ENCODE data around the gene NUCB1.

Gene NUCB1

DNA sequence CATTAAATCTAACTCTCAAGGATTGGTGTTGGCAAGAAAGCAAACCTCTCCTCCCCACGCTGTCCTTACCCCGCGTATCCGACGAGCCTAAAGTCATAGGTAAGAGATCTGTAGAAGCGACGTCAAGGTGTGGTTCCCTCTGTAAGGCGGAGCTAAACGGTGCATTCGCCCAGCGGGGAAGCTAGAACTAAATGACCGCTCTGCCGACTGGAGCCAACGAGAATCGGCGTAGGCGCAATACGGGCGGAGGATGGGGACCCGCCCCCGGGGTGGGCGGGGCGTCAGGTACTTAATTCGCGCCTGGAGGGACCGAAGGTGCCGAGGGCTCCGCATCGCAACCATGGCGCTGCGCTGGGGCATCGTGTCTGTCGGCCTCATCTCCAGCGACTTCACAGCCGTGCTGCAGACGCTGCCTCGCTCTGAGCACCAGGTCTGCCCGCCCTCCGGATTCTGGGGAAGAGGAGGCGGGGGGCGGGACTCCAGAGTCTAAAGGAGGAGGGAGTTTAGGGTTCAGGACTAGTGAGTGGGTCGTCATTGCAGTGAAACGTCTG is 33.3 kb downstream of the NUCB1 start, which contains the start of gene DHDH:
Gene DHDH, plus strand, starts transcription at position 318 of the 551 bp plus-strand sequence. Its CDS starts 23 bp downstream, at position 341.
- DNase-seq (ENCODE audit: low read depth in 2 of 3, low spot score in 1 of 3): peak; percentile 58 to 65 (median 61)

GRCh38 chr19:48934837-48935236 is 34.7 kb downstream of the NUCB1 start:
- DNase-seq (ENCODE audit: low read depth in 2 of 3, low spot score in 1 of 3): no peak

DNA sequence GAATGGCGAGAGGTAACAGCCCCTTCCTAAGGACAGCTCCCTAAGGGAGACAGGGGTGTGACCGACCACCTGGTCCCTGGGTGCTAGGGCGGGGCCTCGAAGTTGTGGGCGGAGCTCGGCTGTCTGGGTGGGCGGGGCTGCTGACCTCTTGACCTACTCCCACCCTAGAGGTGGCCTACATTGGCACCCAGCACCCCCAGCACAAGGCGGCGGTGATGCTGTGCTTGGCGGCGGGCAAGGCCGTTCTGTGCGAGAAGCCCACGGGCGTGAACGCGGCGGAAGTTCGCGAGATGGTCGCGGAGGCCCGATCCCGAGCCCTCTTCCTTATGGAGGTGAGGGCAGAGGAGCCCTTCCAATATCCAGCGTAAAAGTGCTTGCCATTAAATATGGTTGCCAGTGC is 35.8 kb downstream of the NUCB1 start:
- DNase-seq (ENCODE audit: low read depth in 2 of 3, low spot score in 1 of 3): no peak

- DNase-seq (ENCODE audit: low read depth in 2 of 3, low spot score in 1 of 3): no peak
Measured at GRCh38 chr19:48938256-48938655, 38.1 kb downstream of the NUCB1 start.

- no peak for DNase-seq (ENCODE audit: low read depth in 2 of 3, low spot score in 1 of 3)
Measured at GRCh38 chr19:48940902-48941301, 40.8 kb downstream of the NUCB1 start.

DNA sequence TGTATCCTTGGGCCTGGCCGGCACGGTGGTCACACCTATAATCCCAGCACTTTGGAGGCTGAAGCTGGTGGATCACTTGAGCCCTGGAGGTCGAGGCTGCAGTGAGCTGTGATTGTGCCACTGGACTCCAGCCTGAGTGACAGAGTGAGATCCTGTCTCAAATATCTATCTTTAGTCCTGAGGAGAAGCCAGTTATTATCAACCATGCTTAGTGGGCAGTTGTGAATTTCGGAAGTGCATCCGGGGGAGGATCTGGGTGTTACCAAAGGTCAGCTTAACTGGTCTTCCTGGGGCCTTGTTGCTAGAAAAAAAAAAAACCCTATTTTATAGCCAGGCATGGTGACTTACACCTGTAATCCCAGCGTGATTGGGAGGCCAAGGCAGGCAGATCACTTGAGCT is 43.0 kb downstream of the NUCB1 start:
- no peak for DNase-seq (ENCODE audit: low read depth in 2 of 3, low spot score in 1 of 3)

- no peak for DNase-seq (ENCODE audit: low read depth in 2 of 3, low spot score in 1 of 3)
Measured at GRCh38 chr19:48945415-48945814, 45.3 kb downstream of the NUCB1 start.

- no peak for DNase-seq (ENCODE audit: low read depth in 2 of 3, low spot score in 1 of 3)
Measured at GRCh38 chr19:48945817-48946216, 45.7 kb downstream of the NUCB1 start.

- no peak for DNase-seq (ENCODE audit: low read depth in 2 of 3, low spot score in 1 of 3)
Measured at GRCh38 chr19:48946463-48947257, 46.5 kb downstream of the NUCB1 start.

GRCh38 chr19:48947258-48947542 is 47.1 kb downstream of the NUCB1 start:
- DNase-seq (ENCODE audit: low read depth in 2 of 3, low spot score in 1 of 3): no peak

DNA sequence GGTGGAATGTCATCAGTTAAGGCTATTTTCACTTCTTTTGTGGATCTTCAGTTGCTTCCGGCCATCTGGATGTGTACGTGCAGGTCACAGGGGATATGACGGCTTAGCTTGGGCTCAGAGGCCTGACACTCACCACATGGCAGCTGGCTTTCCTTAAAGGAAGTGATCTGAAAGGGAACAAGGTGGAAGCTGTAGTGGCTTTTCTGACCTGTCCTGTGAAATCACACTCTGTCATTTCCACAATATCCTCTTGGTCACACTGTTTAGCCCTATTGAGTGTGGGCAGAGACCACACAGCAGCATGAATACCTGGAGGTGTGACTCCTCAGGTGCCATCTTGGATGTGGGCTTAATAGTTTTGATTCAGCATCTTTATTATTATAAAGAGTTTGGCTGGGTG is 50.0 kb downstream of the NUCB1 start:
- no peak for DNase-seq (ENCODE audit: low read depth in 2 of 3, low spot score in 1 of 3)

- no peak for DNase-seq (ENCODE audit: low read depth in 2 of 3, low spot score in 1 of 3)
Measured at GRCh38 chr19:48950830-48951519, 50.9 kb downstream of the NUCB1 start.

DNA sequence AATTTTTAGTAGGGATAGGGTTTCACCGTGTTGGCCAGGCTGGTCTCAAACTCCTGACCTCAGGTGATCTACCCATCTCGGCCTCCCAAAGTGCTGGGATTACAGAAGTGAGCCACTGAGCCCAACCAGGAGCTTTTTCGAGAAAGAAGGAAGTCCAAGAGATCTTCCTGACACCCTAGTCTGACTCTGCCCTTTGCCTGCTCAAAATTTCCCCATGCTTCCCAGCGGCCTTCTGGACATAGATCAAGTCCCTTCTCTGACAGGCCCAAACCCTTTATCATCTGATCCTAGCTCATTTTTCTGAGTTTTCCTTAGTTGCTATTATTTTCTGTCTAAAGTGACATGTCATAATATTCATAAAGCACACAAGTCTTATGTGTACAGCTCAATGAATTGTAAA is 53.0 kb downstream of the NUCB1 start:
- DNase-seq (ENCODE audit: low read depth in 2 of 3, low spot score in 1 of 3): no peak

GRCh38 chr19:48953990-48954594 is 54.0 kb downstream of the NUCB1 start:
- no peak for DNase-seq (ENCODE audit: low read depth in 2 of 3, low spot score in 1 of 3)

GRCh38 chr19:48954595-48955307 is 54.6 kb downstream of the NUCB1 start, which contains the start of gene BAX:
Gene BAX (plus strand): TSS chr19:48954875. CDS start chr19:48954929, 54 bp downstream.
- peak; percentile 94 to 97 (median 95) for DNase-seq (ENCODE audit: low read depth in 2 of 3, low spot score in 1 of 3)

GRCh38 chr19:48955308-48955958 is 55.3 kb downstream of the NUCB1 start:
- DNase-seq (ENCODE audit: low read depth in 2 of 3, low spot score in 1 of 3): no peak

- no peak for DNase-seq (ENCODE audit: low read depth in 2 of 3, low spot score in 1 of 3)
Measured at GRCh38 chr19:48958006-48958405, 57.9 kb downstream of the NUCB1 start.

DNA sequence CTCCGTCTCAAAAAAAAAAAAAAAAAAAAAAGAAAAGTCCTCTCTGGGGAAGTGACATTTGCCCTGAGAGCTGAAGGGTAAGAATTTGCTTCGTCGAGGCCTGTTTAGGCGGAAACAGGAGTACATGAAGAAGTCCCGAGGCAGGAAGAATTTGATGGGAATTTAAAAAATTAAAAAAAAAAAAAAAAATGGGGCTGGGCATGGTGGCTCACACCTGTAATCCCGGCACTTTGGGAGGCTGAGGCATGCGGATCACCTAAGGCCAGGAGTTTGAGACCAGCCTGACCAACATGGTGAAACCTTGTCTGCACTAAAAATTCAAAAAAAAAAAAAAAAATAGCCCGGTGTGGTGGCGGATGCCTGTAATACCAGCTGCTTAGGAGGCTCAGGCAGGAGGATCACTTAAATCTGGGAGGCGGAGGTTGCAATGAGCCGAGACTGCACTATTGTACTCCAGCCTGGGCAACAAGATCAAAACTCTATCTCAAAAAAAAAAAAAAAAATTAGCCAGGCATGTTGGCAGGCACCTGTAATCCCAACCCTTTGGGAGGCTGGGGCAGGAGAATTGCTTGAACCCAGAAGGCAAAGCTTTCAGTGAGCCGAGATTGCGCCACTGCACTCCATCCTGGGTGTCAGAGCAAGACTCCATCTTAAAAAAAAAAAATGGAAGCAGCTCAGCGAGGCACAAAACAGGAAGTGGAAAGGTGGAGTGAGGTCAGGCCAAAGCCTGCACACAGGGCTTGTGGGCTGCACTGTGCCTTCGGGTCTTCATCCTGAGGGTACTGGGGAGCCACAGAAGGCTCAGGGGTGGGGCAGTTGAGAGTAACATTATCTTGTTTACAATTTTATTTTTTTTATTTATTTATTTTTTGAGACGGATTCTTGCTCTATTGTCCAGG is 59.5 kb downstream of the NUCB1 start:
- DNase-seq (ENCODE audit: low read depth in 2 of 3, low spot score in 1 of 3): no peak

DNA sequence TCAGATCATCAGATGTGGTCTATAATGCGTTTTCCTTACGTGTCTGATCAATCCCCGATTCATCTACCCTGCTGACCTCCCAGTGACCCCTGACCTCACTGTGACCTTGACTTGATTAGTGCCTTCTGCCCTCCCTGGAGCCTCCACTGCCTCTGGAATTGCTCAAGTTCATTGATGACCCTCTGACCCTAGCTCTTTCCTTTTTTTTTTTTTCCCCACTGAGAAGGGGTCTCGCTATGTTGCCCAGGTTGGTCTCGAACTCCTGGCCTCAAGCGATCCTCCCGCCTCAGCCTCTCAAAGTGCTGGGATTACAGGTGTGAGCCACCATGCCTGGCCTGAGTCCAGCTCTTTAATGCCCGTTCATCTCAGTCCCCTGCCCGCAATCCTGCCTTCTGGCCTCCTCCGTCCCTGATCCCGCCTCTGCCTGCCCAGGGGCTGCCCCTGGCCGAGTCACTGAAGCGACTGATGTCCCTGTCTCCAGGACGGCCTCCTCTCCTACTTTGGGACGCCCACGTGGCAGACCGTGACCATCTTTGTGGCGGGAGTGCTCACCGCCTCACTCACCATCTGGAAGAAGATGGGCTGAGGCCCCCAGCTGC is 61.0 kb downstream of the NUCB1 start:
- DNase-seq (ENCODE audit: low read depth in 2 of 3, low spot score in 1 of 3): no peak

Measured in stimulated activated CD4-positive, alpha-beta T cell treated with anti-CD3 and anti-CD28 coated beads, Interleukin-12 subunit alpha, Interleukin-12 subunit beta, amount 100 ng/mL, for 48 hours (primary cell).